Lower leg skin (tissue), 3 donors: ENCODE results near the gene EFCAB11.

ENCODE experiments used
- POLR2A ChIP-seq, 2 donors: fragments of 450-650 bp; IDR thresholded peaks; one replicate each; pipeline ENCODE4 v1.6.1; 2016 to 2017; ENCODE audit warnings: antibody characterized with exemption in 2 of 2, mild to moderate bottlenecking in 1 of 2, moderate library complexity in 1 of 2
- TF ChIP-seq, protein P1 (sequence below), 3 donors: fragments of 450-650 bp; IDR thresholded peaks; one replicate each; pipeline ENCODE4 v1.5.1; 2016; ENCODE audit warnings: antibody characterized with exemption in 3 of 3, mild to moderate bottlenecking in 3 of 3, moderate library complexity in 2 of 3

DNA sequence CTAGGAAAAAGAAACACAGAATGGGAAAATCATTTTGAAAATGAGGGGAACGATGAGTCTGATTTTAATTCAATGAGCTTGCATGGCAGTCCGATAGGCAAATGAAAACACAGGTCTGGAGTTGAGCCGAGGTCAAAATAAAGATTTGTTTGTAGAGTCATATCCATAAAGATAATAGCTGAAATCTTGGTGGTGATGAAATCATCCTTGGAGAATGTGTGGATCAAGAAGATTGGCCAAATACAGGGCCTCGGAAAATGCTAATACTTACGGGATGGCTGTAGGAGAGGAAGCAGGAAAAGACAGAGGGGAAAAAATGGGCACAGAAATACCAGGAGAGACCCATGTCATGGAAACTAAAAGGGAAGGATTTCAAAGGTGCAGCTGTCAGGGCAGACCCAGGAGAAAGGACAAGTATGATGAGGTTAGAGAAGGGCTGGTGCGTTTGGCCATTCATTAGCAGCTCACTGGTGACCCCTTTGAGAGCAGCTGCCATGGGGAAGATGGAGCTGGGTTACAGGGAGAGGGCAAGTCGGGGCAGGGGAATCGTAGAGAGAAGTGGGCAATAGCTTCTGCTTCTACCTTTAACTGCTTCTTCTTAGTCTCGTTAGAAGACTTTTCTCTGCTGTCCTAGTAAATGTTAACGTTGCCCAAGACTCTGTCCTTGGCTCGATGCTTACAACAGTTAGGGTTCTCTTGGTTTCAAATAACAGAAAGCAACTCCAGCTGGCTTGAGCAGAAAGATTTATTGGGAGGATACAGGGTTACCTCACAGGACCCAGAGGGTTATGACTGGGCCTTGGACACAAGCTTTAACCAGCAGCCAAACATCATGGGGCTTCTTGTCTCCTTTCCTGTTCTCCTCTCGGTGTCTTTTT lies 161.8 kb downstream of the EFCAB11 start:
- TF ChIP-seq, protein P1, sequence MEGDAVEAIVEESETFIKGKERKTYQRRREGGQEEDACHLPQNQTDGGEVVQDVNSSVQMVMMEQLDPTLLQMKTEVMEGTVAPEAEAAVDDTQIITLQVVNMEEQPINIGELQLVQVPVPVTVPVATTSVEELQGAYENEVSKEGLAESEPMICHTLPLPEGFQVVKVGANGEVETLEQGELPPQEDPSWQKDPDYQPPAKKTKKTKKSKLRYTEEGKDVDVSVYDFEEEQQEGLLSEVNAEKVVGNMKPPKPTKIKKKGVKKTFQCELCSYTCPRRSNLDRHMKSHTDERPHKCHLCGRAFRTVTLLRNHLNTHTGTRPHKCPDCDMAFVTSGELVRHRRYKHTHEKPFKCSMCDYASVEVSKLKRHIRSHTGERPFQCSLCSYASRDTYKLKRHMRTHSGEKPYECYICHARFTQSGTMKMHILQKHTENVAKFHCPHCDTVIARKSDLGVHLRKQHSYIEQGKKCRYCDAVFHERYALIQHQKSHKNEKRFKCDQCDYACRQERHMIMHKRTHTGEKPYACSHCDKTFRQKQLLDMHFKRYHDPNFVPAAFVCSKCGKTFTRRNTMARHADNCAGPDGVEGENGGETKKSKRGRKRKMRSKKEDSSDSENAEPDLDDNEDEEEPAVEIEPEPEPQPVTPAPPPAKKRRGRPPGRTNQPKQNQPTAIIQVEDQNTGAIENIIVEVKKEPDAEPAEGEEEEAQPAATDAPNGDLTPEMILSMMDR (IDR thresholded peaks at IDR 0.05), result no peak
- TF ChIP-seq POLR2A (IDR thresholded peaks at IDR 0.05), result no peak
